NCI-H82 treated with DMSO at 0.1 percent for 48 hours (cell line): ENCODE data around the gene SHBG.
"Not testable (repeated sequence)": the region's sequence is repeated elsewhere in the genome, so short reads cannot be mapped to it uniquely, and the experiment has no call there.

Experiments
- DNase-seq: peaks from one replicate; lab custom pipeline; 2025; ENCODE audit not compliant: unreplicated experiment; lab: John Stamatoyannopoulos, UW

Gene SHBG

GRCh38 chr17:7611635-7612293 lies 18.2 kb upstream of the SHBG start:
- no peak for DNase-seq

DNA sequence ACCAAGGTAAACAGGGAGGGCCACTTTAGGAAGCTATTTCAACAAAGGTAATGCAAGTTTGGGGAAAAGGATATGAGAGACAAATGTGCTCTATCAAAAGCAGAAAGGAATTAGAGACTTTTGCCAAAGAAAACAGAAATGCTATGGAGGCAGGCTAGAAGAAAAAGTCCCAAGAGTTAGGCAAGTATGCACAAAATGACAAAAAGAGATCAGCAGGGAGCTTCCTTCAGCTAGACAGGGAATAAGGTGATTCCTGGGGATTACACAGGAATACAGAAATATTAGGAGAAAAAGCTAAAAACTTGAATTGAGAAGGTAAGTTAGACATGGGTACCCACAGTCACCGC lies 17.7 kb upstream of the SHBG start:
- no peak for DNase-seq

DNA sequence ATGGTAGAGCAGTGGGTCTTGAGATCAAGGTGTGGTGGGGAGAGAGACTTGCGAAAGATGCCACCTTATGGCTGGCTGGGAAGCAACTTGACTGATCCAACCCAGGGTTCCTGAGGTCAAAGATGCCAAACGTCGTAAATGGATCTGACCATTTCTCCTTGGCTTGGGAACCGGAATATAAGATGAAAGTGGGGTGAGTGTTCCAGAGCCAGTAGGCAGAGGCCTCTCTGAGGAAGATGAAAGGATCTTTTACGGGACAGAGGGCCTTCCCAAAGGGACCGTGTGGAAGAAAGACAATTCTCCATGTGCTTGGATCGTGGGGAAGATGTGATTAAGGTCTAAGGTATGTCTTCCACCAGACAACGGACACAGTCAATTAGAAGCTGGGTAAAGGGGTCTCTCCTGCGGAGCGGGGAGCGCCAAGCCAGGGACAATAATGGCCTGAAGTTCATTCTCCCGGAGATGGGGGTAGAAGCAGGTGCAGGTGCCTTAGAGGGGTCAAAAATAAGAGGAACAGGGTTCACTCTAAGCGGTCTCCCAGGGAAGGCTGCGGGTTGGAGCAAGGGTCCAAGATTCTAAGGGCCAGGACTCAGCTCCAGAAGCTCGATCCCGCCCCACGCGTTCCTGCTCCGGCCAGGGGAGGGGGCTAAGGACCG lies 16.0 kb upstream of the SHBG start:
- no peak for DNase-seq

DNA sequence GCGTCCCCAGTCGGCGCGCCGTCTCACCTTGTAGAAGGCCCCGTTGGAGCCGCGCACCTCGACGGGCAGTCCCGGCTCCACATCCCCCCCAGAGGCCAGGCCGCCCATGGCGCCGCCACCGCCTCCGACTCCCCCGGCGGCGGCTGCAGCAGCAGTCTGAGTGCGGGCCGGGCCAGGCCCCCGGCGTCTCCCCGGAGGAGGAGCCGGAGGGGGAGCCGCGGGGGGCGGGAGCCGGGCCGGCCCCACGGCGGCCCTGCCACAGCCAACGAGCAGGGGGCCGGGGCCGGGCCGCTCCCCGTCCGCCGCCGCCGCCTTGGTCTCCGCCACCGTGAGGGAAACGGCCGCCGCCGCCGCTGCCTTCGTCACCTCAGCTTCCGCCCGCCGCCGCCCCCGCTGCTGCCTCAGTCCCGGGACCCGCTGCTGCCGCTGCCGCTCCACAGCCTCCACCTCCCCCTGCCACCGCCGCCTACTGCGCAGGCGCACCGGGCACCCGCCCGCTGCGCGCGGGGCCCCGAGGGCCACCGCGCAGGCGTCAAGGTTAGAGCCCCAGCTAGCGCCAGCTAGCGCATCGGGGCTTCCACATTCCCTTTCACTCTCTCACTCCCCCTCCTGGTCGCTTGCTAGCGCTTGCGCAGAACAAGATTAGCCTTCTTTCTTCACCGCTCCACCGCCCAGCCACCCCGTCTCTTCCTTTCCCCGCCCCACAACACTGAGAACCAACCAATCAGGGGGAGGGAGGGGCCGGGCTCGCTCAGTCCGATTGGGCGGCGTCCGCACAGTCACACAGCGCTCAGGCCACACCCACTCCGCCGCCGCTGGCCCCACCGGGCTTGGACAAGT lies 15.3 kb upstream of the SHBG start, which contains the start of gene FXR2:
Gene FXR2, minus strand, starts transcription at position 473 of the 840 bp plus-strand sequence. Its CDS starts 365 bp downstream, at position 108.
- DNase-seq, result peak; percentile 100

DNA sequence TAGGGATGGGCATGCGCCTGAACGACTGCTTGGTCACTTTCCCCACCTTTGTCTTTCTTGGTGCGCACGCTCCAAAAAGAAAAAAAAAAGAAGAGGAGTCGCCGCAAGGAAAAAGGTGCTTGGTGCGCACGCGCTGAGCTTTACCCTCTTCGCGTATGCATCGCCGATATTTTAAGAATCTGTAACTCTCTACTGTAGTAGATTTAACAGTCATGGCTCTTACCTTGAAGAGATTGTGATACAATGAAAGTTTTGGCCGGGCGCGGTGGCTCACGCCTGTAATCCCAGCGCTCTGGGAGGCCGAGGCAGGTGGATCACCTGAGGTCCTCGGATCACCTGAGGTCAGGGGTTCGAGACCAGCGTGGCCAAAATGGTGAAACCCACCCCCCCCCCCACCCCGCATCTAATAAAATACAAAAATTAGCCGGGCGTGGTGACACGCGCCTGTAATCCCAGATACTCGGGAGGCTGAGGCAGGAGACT lies 14.6 kb upstream of the SHBG start:
- DNase-seq, result no peak

- no peak for DNase-seq
These were observed 11.3 kb upstream of the SHBG start for GRCh38 chr17:7618608-7619007.

GRCh38 chr17:7620835-7621234 lies 9.1 kb upstream of the SHBG start:
- no peak for DNase-seq

- no peak for DNase-seq
These were observed 6.3 kb upstream of the SHBG start for GRCh38 chr17:7623661-7624060.

DNA sequence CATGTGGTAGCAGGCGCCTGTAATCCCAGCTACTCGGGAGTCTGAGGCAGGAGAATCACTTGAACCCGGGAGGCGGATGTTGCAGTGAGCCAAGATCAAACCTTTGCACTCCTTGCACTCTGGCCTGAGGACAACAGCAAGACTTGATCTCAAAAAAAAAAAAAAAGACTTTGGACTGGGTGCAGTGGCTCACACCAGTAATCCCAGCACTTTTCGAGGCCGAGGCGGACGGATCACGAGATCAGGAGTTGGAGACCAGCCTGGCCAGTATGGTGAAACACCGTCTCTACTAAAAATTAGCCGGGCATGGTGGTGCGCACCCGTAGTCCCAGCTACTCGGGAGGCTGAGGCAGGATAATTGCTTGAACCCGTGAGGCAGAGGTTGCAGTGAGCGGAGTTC lies 4.2 kb upstream of the SHBG start:
- not testable (repeated sequence) for DNase-seq

GRCh38 chr17:7626307-7626706 lies 3.6 kb upstream of the SHBG start:
- DNase-seq, result no peak

DNA sequence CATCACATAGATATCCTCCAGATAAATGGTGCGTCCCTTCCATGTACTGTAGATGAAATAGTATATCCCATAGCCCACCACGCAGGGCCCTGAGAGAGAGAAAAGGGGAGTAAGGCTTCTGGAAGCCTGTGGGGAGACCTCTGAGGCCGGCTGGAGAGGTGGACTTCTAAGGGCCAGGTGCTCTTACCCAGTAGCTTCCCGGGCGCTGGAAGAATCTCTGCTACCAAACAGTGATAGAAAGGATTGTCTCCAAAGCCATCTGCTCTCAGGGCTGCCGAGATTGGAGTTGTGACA lies 3.0 kb upstream of the SHBG start:
- DNase-seq, result peak; percentile 53

DNA sequence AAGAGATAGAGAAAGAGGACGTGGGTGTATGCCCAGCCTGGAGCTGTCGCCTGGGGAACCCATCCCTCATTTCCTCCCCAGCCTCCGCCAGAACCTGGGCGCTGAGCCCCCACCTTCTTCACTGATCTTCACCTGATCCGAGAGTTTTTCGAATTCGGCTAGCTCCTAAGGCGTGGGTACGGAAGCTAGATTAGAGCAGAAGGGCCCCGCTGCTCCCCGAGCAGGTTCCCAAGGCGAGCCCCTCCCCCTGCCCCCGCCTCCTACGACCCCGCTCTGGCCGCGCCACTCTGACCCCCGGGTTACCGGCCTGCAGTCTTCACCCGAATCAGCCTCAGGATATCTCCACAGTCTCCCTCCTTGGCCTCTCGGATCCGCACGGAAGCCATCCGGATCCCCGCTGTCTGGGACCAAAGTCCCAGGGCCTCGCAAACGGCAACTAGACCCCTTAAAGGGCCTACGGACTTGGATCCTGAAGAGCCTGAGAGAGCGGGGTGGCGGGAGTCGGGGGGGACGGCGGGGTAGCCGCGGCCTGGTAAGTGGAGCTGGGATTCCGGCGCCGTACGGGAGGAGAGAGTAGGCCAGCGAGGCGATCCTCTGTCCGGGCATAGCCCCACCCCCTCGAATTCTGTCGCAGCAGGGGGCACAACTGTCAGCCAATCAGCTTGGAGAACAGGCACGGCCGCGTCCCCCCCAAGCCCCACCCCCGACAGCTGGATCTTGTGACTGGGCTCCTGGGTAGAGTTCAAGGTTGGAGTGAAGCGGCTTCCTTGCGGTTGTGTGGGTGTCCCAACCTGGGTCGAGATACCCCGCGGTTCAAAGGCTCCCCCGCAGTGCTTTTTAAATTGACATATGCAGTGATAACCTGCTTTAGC lies 2.4 kb upstream of the SHBG start, which contains the start of gene SAT2:
Gene SAT2, minus strand, starts transcription at position 572 of the 872 bp plus-strand sequence. Its CDS starts 186 bp downstream, at position 386.
- peak; percentile 93 for DNase-seq

GRCh38 chr17:7631398-7632380 lies 1.8 kb downstream of the SHBG start:
- DNase-seq, result no peak

DNA sequence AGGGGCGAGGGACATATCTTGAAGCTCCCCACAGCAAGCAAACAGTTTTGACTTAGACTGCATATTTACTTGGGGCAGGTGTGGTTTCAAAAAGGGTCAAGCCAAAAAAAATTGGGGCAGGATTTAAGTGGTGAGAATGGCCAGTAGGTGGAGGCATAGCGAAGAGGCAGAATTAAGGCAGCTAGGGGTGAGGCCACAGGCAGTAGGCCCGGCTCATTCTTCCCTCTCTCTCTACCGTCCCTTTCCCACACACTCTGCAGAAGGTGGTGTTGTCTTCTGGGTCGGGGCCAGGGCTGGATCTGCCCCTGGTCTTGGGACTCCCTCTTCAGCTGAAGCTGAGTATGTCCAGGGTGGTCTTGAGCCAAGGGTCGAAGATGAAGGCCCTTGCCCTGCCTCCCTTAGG lies 2.6 kb downstream of the SHBG start:
- DNase-seq, result peak; percentile 50

GRCh38 chr17:7633093-7633492 lies 3.2 kb downstream of the SHBG start:
- DNase-seq, result no peak

DNA sequence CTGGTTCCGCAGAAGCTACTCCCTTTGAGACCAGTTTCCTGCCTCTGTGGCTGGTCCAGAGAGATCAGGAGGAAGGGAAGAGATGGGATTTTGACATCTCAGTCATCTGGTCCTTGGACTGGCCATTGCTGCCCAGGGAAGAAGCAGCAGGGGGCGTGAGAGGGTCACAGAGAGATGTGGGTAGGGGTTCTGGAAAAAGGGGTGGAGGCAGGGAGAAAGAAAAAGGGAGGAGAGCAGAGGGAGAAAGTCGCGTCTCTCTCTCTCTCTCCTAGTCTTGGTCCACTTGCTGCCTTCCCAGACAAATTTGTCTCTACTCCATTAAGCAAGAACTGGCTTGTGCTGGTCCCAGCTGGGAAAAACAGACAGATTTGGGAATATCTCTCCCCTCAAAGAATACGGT lies 4.4 kb downstream of the SHBG start:
- DNase-seq, result peak; percentile 79

DNA sequence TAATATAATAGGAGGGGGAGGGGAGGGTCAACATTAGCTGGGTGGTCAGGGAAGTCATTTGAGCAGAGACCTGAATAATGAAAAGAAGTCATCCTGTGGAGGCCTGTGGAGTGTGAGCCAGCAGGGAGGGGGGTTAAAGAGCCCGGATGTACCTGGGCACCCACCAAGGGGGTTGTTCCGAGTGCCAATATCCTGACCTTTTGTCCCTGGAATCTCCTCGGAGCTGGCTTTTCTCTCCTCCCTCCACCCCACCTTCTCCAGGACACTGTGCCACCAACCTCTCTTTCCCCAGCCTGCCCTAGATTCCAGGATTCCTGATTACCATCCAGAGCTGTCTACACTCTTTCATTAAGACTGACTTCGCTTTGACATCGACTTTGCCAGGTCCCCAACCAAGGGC lies 6.2 kb downstream of the SHBG start:
- no peak for DNase-seq

DNA sequence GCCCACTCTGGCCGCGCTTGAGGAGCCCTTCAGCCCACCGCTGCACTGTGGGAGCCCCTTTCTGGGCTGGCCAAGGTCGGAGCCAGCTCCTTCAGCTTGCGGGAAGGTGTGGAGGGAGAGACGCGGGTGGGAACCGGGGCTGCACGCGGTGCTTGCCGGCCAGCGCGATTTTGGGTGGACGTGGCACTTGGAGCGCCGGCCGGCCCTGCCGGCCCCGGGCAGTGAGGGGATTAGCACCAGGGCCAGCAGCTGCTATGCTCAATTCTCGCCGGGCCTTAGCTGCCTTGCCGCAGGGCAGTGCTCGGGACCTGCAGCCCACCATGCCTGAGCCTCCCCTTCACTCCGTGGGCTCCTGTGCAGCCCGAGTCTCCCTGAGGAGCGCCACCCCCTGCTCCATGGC lies 10.8 kb downstream of the SHBG start:
- no peak for DNase-seq

DNA sequence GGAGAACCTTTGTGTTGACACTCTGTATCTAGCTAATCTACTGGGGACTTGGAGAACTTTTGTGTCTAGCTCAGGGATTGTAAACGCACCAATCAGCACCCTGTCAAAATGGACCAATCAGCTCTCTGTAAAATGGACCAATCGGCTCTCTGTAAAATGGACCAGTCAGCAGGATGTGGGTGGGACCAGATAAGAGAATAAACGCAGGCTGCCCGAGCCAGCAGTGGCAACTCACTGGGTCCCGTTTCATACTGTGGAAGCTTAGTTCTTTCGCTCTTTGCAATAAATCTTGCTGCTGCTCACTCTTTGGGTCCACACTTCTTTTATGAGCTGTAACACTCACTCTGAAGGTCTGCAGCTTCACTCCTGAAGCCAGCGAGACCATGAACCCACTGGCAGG lies 11.7 kb downstream of the SHBG start:
- DNase-seq, result not testable (repeated sequence)

DNA sequence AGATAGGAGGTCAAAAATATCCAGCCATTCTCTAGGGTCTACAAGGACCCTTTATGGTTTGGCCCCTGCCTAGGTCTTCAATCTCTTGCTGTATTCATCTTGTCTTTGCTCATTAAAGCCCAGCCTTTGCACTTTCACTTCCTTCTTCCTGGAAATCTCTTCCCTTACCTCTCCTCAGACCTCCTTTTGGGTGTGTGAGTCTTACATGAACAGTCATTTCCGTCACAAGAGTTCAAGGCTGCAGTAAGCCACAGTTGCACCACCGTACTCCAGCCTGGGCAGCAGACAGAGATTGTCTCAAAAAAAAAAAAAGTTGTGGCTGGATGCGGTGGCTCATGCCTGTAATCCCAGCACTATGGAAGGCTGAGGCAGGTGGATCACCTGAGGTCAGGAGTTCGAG lies 14.8 kb downstream of the SHBG start:
- no peak for DNase-seq
